ENCODE results near the gene ABTB2.

DNA sequence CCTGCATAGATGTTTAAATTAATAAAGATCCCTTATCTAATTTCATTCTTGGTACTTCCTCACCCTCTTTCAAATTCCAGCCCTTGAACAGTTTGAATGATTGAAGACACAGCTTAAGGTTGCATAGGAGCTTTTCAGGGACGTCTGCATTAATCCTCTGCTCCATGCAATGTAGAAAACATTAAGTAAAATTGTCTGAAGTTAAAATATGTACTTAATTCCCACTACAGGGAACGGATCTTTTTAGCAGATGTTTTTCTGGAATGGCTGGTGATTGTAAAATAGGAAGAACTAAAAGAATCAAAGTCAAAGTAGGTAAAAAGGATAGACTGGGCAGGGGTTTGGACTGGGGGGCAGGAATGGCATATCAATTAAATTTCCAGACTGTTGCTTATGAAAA is 58.9 kb downstream of the ABTB2 start:
- TF ChIP-seq RARB (CRISPR knock-in tag; IDR thresholded peaks at IDR 0.05) (no peak), ZNF8 (CRISPR knock-in tag; IDR thresholded peaks at IDR 0.05) (no peak), ESRRG (CRISPR knock-in tag; IDR thresholded peaks at IDR 0.05) (no peak), TCF4 (CRISPR knock-in tag; IDR thresholded peaks at IDR 0.05; ENCODE audit: borderline replicate concordance) (no peak), GLIS3 (CRISPR knock-in tag; IDR thresholded peaks at IDR 0.05) (no peak), ZNF70 (CRISPR knock-in tag; IDR thresholded peaks at IDR 0.05) (no peak)
- TF ChIP-seq, protein P1, sequence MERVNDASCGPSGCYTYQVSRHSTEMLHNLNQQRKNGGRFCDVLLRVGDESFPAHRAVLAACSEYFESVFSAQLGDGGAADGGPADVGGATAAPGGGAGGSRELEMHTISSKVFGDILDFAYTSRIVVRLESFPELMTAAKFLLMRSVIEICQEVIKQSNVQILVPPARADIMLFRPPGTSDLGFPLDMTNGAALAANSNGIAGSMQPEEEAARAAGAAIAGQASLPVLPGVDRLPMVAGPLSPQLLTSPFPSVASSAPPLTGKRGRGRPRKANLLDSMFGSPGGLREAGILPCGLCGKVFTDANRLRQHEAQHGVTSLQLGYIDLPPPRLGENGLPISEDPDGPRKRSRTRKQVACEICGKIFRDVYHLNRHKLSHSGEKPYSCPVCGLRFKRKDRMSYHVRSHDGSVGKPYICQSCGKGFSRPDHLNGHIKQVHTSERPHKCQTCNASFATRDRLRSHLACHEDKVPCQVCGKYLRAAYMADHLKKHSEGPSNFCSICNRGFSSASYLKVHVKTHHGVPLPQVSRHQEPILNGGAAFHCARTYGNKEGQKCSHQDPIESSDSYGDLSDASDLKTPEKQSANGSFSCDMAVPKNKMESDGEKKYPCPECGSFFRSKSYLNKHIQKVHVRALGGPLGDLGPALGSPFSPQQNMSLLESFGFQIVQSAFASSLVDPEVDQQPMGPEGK (CRISPR knock-in tag; IDR thresholded peaks at IDR 0.05; ENCODE audit: borderline replicate concordance) = no peak
- TF ChIP-seq, protein P2, sequence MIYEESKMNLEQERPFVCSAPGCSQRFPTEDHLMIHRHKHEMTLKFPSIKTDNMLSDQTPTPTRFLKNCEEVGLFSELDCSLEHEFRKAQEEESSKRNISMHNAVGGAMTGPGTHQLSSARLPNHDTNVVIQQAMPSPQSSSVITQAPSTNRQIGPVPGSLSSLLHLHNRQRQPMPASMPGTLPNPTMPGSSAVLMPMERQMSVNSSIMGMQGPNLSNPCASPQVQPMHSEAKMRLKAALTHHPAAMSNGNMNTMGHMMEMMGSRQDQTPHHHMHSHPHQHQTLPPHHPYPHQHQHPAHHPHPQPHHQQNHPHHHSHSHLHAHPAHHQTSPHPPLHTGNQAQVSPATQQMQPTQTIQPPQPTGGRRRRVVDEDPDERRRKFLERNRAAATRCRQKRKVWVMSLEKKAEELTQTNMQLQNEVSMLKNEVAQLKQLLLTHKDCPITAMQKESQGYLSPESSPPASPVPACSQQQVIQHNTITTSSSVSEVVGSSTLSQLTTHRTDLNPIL (CRISPR knock-in tag; IDR thresholded peaks at IDR 0.05; ENCODE audit: low read depth) = no peak

Measured in SK-N-SH treated with all-trans-retinoic acid at 6 μM for 48 hours (cell line).